ENCODE results near the gene OR2S2. TPM values are rescaled to one million over a fixed set of nuclear protein-coding genes. Genes with fewer than 3 reads are reported as not detected.

Gene OR2S2
- total RNA-seq, 1 donor from 2014 or later: not detected

Other genes starting within 250 kb of the OR2S2 start
- 220 and 243 TPM in 2 replicates for gene TLN1, start 226.0 kb downstream of the OR2S2 start, total RNA-seq
- gene CREB3, start 225.5 kb downstream of the OR2S2 start, total RNA-seq: 27.0 and 27.6 TPM in 2 replicates
- gene GBA2, start 208.9 kb downstream of the OR2S2 start, total RNA-seq: 46.7 and 50.1 TPM in 2 replicates
- gene RGP1, start 208.9 kb downstream of the OR2S2 start, total RNA-seq: 16.3 and 16.7 TPM in 2 replicates
- 0.88 TPM in 1 of 2 replicates, not detected in the other for gene MSMP, start 203.9 kb downstream of the OR2S2 start, total RNA-seq
- 11.3 and 15.4 TPM in 2 replicates for gene NPR2, start 166.6 kb downstream of the OR2S2 start, total RNA-seq
- gene SPAG8, start 145.9 kb downstream of the OR2S2 start, total RNA-seq: 0.21 and 0.52 TPM in 2 replicates
- gene HINT2, start 143.1 kb downstream of the OR2S2 start, total RNA-seq: 42.3 and 42.5 TPM in 2 replicates
- not detected in 2 replicates for gene FAM221B, start 129.4 kb downstream of the OR2S2 start, total RNA-seq
- gene TMEM8B, start 128.9 kb downstream of the OR2S2 start, total RNA-seq: 2.0 and 2.3 TPM in 2 replicates
- gene OR13J1, start 87.8 kb downstream of the OR2S2 start, total RNA-seq: not detected in 2 replicates
- gene HRCT1, start 52.0 kb downstream of the OR2S2 start, total RNA-seq: not detected in 2 replicates
- gene SPAAR, start 48.7 kb downstream of the OR2S2 start, total RNA-seq: not detected in 2 replicates
- 3.9 and 4.3 TPM in 2 replicates for gene RECK, start 78.8 kb upstream of the OR2S2 start, total RNA-seq
- gene GLIPR2, start 178.6 kb upstream of the OR2S2 start, total RNA-seq: 25.5 and 25.7 TPM in 2 replicates
- gene CCIN, start 211.2 kb upstream of the OR2S2 start, total RNA-seq: not detected in 2 replicates
- 173 and 177 TPM in 2 replicates for gene CLTA, start 232.8 kb upstream of the OR2S2 start, total RNA-seq

Measured in activated CD4-positive, alpha-beta T cell treated with anti-CD3 and anti-CD28 coated beads, Interleukin-2, amount 10 ng/mL, durations not matched to agents 24 days and 14 days (primary cell).